AG04450 (cell line): ENCODE data around the gene COPS4. TPM values are rescaled to one million over a fixed set of nuclear protein-coding genes. Genes with fewer than 3 reads are reported as not detected.
"Not testable (repeated sequence)": the region's sequence is repeated elsewhere in the genome, so short reads cannot be mapped to it uniquely, and the experiment has no call there.

Experiments used
- CTCF ChIA-PET: fragments of 300-600, 350-600 bp; formaldehyde crosslinking; extraction: SDS; loops from one replicate; lab custom pipeline; 2022; ENCODE audit warnings: antibody characterized with exemption, inconsistent platforms; lab: Charles Lee
- POLR2A ChIA-PET: fragments of 350-600 bp; formaldehyde crosslinking; extraction: SDS; loops from one replicate; lab custom pipeline; 2021; ENCODE audit warnings: antibody characterized with exemption, inconsistent platforms; lab: Yijun Ruan, JAX
- DNase-seq: peaks from one replicate; pipeline ENCODE4 v3.0.0-alpha.2; 2011; ENCODE audit warnings: low read depth, low spot score
- H3K27ac ChIP-seq: one replicate; pipeline ENCODE4 v1.5.1; 2012; ENCODE audit warnings: low read depth, low read length, control low read depth
- H3K27me3 ChIP-seq: one replicate; pipeline ENCODE4 v1.6.0; 2012; ENCODE audit warnings: low read length; ENCODE audit not compliant: control insufficient read depth, insufficient read depth
- H3K4me3 ChIP-seq: 2 replicates; pipeline ENCODE4 v1.5.1; 2011; ENCODE audit warnings: mild to moderate bottlenecking, low read depth, low read length, control low read depth
- H3K9me3 ChIP-seq: 2 replicates; pipeline ENCODE4 v1.5.1; 2012; ENCODE audit warnings: low read length; ENCODE audit not compliant: control insufficient read depth, insufficient read depth
- CTCF ChIP-seq: IDR thresholded peaks from 2 replicates; pipeline ENCODE4 v1.5.1; 2011; ENCODE audit warnings: low read depth, low read length, control low read depth, inconsistent platforms
- polyA plus RNA-seq: library from polyadenylated mRNA; depleted of rRNA; stranded (reverse); fragments of >200 nt; gene quantifications from 2 replicates; pipeline ENCODE4 v1.2.3, GENCODE V29; 2011

Gene COPS4
- polyA plus RNA-seq, 1 experiment, result 78.4 TPM

- DNase-seq, result peak; percentile 21
- POLR2A ChIA-PET, result interaction anchor here (0.6 to 1.7 kb wide), 2 partner anchors 146 to 151 kb away, joined by 4 to 6 read pairs; no protein-coding TSS in a partner anchor
- Histone ChIP-seq H3K27me3 (no peaks in the 10 kb centered on the region), H3K27ac (no peak overlapping the region), H3K9me3 (no peaks in the 10 kb centered on the region), H3K4me3 (peak overlapping the region; percentile 62)
- CTCF ChIA-PET, result interaction anchor here (0.5 to 2.8 kb wide), 29 partner anchors 8 to 648 kb away, joined by 3 to 27 read pairs (median 4); partner anchors contain the start of genes COPS4 and COQ2
- TF ChIP-seq CTCF, result peak; percentile 77
These were observed 75.4 kb downstream of the COPS4 start for GRCh38 chr4:83110223-83110945.

- ChIA-PET CTCF (interaction anchor here (0.6 to 2.8 kb wide), 16 partner anchors 8 to 648 kb away, joined by 3 to 27 read pairs (median 6); no protein-coding TSS in a partner anchor), POLR2A (interaction anchor here (0.6 to 1.7 kb wide), 3 partner anchors 146 to 262 kb away, joined by 4 to 11 read pairs (median 6); no protein-coding TSS in a partner anchor)
- H3K27ac ChIP-seq, result no peak overlapping the region
- H3K27me3 ChIP-seq, result no peaks in the 10 kb centered on the region
- H3K9me3 ChIP-seq, result no peaks in the 10 kb centered on the region
- H3K4me3 ChIP-seq, result no peak overlapping the region
- no peak for DNase-seq
- TF ChIP-seq CTCF, result no peak
These were observed 76.2 kb downstream of the COPS4 start for GRCh38 chr4:83110970-83111750.

GRCh38 chr4:83111751-83112141, 76.8 kb downstream of the COPS4 start:
- H3K27ac ChIP-seq, POLR2A ChIA-PET: not testable (repeated sequence)
- CTCF ChIA-PET, result interaction anchor here (2.6 to 2.8 kb wide), 2 partner anchors 12 to 37 kb away, joined by 23 to 27 read pairs; no protein-coding TSS in a partner anchor

GRCh38 chr4:83112231-83112630, 77.2 kb downstream of the COPS4 start:
- Histone ChIP-seq H3K9me3 (no peaks in the 10 kb centered on the region), H3K4me3 (no peak overlapping the region), H3K27me3 (no peaks in the 10 kb centered on the region), H3K27ac (no peak overlapping the region)
- ChIA-PET CTCF (interaction anchor here (0.9 kb wide), 1 partner anchor 38 kb away, joined by 3 read pairs; no protein-coding TSS in a partner anchor), POLR2A (no interaction called here)
- TF ChIP-seq CTCF, result no peak
- no peak for DNase-seq

More at GRCh38 chr4:83111751-83112141, 76.8 kb downstream of the COPS4 start:
- not testable (repeated sequence) for H3K4me3 ChIP-seq, H3K9me3 ChIP-seq, H3K27me3 ChIP-seq, DNase-seq

GRCh38 chr4:83112678-83113428, 77.9 kb downstream of the COPS4 start:
- POLR2A ChIA-PET, result no interaction called here

More at GRCh38 chr4:83112678-83113428, 77.9 kb downstream of the COPS4 start:
- Histone ChIP-seq H3K27me3 (no peaks in the 10 kb centered on the region), H3K4me3 (no peak overlapping the region), H3K9me3 (no peaks in the 10 kb centered on the region), H3K27ac (no peak overlapping the region)
- DNase-seq, result no peak
- CTCF ChIA-PET, result interaction anchor here (0.9 kb wide), 1 partner anchor 38 kb away, joined by 3 read pairs; no protein-coding TSS in a partner anchor
- TF ChIP-seq CTCF, result no peak
